HG03469 (cell line): ENCODE data around the gene SND1.
A peak's percentile ranks its signal among the peaks of the same experiment; 100 is the strongest.
"Not testable (repeated sequence)": the region's sequence is repeated elsewhere in the genome, so short reads cannot be mapped to it uniquely, and the experiment has no call there.

Source experiments
- ATAC-seq: cut with Tn5 transposase; IDR thresholded peaks from one replicate; pipeline ENCODE4 v1.9.1; 2021; ENCODE audit warnings: mild to moderate bottlenecking, moderate library complexity, moderate number of reproducible peaks; ENCODE audit not compliant: unreplicated experiment

Gene SND1

DNA sequence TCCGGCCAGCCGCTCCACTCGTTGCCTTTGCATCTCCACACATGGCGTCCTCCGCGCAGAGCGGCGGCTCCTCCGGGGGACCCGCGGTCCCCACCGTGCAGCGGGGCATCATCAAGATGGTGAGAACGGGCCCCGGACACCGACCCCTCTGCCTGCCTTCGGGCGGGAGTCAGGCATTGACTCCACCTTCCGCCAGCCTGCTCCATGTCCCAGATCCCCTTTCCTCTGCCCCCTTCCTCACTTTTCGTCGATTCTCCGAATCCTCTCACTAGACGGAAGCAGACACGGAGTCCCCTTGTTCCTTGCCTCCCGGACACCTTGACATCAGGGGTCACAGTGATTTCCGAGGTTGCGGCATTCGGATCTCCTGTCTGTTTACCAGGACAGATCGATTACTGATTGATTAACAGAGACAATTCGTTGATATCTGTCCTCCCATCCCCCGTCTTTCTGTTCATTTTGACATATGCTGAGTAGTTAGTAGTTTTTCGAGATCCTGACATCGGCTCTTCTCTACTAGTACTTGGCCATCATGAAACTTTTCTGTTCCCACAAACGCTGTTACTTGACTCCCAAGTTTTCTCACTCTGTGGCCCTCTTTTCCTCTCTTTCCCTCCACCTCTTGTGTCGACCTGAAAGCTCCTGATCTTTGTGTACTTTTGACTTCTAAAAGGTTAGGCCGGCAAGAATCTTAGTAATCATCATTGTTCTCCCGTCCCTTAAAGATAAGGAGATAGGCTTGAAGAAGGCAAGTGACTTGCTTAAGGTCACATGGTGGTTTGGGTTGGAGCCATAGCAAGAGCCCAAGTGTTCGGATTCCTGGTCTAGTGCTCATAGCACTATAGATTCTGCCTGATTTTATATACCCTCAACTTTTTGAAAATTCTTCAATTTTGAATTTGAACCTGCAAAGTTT, 597 bp downstream of the SND1 start:
- peak; percentile 0 for ATAC-seq

DNA sequence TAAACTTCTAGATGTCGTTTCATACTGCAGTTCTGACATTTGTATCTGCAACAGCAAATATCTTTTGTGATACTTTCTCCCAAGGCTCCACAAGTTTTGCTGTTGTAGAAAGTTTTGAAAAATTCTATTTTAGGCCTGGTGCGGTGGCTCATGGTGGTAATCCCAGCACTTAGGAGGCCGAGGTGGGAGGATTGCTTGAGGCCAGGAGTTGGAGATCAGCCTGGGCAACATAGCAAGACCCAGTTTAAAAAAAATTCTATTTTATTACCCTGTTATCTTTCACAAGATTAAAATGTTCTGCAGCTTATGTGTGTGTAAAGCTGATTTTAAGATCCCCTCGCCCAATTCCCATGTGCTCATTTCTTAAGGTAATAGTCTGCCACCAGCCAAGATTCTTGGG, 1.4 kb downstream of the SND1 start:
- ATAC-seq: no peak

DNA sequence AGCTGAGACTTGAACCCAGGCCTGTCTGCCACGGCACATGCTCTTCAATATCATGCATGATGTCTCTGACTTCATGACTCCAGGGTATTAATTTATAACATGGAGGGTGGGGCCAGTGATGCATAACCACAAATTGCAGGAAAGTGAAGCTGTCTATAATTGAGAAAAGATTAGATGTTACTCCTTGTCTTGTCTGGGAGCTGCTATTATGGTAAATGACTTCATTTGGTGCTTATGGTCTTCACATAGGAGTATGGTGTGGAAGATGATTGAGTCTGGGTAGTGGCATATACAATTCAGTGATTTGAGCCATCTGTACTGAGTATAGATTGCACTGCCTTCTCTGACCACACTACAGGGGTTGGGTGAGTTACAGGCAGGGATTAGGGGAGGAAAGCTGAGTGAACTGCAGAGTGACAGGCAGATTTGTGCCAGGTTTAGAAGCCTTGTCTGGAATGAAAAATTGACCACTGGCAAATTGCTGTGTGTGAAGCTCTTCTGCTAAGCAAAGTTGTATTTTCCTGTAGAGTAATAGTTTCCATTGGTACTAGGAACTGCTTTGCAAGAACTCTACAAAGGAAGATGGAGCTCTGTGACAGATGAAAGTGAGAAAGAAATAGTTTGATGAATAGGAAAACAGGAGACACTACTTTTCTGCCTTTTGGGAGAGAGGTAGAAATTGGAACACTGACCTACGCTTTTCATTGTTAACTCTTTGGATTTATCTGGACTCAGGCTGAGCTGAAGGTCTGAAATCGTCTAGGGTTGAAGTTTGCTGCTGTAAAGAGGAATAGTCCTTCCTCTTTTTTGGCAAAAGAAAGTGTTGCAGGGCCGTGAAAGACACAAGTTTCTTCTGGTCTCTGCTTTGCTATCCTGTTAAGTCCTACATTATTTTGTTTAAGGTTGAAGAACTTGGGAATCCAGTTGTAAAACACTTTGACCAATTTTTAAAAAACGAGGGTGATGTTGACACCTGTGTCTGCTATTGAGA, 2.7 kb downstream of the SND1 start:
- ATAC-seq: no peak

DNA sequence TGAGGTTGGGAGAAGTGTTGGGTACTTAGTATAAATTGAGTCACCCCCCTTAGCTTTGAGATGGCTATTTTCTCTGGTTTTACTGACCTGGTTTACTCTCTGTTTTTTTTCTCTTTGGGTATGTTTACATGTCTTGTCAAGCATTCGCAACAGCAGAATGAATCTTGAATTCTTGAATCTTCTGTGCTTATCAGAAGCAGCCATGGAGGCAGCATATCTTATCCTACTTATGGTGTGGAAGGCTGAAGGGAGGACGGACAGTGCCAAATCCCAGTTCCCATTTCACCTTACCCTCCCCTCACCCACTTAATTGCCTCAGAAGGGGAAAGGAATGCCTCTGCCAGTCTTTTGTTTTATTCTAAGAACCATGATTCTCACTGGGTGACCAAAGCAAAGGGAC, 3.7 kb downstream of the SND1 start:
- ATAC-seq: no peak

DNA sequence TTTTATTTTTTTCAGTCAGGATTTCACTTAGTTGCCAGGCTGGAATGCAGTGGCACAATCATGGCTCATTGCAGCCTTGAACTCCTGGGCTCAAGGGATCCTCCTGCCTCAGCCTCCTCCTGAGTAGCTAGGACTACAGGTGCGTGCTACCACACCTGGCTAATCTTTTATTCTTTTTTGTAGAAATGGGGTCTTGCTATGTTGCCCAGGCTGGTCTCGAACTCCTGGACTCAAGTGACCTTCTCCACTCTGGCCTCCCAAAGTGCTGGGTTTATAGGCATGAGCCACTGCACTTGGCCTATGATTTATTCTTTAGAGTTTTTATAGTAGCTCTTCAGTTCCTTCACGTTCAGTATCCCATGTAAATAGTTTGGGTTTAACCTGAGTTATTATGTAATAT, 5.5 kb downstream of the SND1 start:
- no peak for ATAC-seq

DNA sequence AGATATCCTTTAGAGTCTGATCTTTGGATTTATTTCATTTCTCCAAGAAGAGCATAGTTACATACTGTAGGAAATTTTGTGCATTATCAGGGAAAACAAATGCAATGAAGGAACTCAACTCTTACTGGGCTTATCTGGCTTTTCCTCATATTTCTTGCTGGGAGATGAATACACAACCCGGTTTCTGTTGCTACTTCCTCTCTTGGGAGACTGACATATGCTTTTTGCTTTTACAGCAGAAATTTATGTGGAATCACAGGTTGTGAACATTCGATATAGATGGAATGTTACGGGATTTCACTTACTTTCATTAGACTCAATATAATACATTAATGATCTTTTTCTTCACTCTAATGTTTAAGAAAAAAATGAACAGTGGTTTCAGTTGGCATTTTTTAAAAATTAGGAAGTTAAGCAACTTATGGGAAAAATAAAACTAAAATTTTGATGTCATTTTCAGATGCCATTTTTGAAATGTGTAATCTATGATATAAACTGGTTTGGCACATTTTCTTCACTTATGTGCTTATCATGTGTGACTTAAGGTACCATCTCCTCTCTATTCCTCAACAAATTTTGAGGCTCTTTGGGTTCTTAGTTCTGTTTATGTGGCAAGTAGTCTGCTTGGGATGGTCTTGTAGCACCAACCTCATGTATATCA, 7.1 kb downstream of the SND1 start:
- no peak for ATAC-seq

DNA sequence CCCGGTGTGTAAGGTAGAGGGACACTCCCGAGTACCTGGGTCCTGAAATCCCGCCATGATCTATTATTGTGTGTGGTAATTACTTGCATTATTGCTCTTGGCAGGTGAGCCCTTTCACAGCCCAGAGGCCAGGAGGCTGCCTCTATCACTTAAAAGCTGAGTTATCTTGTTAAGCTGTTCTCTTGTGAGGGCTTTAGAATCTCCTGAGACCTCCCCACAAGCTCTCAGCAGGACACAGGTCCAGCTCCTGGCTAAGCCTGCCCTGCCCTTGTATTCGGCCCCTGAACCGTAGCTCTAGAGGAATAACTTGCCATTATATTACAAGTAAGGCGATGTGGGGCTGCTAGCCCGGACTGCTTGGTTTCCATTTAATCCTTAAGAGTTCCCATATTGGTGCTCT, 13.9 kb downstream of the SND1 start:
- no peak for ATAC-seq

DNA sequence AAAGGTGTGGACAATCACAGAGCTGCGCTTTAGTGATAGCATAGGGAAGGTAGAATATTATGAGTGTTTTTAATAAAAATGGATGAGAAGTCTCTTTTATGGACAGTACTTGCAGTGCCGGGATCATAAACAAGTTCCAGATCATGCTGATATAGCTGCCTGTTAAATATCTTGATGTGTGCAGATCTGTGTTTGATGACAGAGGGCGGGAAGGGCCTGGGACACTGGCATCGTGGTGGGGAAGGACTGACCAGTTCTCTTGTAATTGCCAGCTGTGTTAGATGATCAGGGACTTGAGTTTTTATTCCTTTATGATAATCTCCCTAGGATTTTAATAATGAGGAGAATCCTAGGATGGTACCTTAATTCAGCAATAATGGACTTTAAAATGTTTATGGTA, 14.6 kb downstream of the SND1 start:
- ATAC-seq: no peak

DNA sequence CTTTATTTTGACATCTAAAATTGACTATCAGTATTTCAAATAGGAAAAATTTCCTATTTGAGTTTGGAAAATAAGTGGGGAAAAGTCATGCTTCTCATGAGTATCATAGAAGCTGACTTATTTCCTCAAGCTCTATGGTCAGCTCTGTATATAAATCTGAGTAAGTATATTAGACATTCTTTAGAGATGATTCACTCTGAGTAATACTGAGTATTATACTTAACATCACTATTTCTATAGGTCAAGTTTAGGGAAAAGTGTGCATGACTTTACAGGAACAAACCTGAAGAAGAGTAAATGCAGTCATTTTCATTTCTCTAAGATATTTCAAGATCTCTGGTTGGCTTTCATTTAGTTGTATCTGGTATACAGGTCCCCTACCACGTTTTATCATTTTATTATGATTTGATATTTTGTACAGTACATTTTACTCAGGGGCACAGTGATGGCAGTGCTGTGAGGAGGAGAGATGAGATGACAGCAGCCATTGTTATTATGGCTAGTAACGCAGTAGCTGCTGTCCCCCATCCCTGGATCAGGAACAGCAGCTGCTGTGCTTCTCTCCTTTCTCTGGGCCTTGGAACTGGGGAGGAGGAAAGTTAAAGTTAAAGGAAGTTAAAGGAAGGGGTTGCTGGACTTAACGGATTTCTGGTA, 15.2 kb downstream of the SND1 start:
- no peak for ATAC-seq

DNA sequence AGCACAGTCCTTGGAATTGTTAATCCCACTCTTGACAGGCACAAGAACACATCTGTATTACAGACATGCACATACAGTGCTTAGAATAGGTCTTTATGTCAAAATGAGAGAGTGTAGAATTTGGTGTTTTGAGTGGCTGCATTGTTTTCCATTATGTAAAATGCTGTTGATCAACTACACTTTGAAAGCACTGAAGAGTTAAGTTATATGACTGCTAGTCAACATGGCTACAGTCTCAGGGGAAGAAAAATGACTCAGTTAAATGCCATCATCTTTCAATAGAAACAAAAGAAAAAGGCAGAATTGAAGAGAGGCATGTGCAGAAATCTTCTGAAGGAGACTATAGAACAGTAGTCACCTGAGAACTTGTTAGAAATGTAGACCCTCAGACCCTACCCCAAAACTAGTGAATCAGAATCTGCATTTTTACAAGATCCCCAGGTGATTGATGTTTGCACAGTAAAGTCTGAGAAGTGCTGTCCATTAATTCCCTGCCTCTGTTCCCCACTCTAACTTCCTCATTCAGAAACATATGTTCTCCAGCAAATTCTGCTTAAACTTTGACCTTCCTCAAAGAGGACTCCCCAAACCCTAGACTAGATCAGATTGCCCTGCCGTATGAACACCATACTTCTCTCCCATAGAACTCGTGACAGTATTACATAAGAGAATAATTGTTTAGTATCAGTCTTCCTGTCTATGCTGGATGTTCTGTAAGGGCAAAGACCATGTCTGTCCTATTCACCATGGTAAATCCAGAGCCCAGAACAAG, 16.0 kb downstream of the SND1 start:
- ATAC-seq: no peak

DNA sequence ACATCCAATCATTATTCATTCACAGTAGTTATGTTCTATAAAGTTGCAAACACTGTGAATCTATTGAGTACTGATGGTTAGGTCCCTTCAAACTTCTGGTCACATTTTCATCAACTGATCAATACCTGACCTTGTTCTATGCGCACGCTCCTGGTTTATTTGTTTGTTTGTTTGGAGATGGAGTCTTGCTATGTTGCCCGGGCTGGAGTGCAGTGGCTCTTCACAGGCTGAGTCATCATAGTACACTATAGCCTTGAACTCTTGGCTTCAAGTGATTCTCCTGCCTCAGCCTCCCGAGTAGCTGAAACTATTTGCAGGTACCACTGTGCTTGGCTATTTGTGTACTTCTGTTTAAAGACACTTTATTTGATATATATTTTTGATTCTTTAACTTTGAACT, 19.3 kb downstream of the SND1 start:
- ATAC-seq: no peak

DNA sequence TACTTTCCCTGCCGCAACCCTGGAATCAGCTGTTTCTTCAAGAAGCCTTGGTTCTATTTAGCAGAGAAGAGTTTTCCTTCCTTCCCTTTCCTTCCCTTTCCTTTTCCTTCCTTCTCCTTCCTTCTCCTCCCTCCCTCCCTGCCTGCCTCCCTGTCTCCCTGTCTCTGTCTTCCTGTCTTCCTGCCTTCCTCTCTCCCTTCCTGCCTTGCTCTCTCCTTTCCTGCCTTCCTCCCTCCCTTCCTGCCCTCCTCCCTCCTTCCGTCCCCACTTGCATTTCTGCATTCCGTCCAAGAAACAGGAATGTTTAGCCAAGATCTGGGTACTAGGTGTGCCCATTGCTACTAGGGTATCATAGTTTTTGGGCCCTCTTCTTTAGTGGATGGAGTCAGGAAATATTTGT, 21.9 kb downstream of the SND1 start:
- no peak for ATAC-seq

DNA sequence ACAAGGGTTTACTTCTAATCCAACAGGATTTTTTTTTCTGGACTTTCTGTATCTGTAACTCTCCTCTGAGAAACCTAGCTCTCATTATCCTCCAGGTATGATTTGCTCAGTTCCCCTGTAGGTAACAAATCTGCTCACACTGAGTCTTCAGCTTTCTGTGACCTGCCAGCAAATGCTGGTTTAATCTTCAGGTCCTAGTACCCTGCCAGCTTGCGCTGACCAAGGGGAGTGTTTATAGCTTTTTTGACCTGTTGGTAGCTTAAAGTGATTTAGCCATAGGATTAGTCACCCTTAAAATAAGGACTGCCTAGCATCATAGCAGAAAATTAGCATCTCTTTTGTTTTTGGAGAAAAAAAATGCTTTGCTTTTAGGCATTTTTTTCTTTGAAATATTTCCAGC, 22.4 kb downstream of the SND1 start:
- ATAC-seq: no peak

DNA sequence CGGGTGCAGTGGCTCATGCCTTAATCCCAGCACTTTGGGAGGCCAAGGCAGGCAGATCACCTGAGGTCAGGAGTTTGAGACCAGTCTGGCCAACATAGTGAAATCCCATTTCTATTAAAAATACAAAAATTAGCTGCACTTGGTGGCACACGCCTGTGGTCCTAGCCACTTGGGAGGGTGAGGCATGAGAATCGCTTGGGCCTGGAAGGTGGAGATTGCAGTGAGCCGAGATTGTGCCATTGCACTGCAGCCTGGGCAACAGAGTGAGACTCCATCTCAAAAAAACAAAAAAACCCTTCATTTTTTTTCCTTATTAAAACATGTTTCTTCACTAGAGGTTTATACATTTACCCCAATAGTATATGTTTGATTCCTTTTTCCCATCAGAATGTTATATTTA, 22.9 kb downstream of the SND1 start:
- ATAC-seq: not testable (repeated sequence)

DNA sequence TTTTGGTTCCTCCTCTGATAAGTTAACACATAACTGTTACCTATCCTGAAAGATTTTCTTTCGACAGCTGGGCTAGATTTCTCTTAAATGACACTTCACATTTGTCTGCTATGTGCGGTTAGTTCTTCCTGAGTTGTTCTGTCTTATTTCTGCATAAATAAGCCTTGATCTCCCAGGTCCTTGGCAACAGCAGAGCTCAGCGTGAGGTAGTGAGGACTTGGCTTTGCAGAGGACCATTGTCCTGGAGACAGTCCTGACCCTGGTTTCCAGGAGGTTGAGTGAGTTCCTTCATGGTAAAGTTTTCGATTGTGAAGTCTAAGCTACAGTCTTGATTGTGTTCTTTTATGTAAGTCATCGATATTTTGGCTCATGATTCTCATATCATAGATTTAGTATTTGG, 23.7 kb downstream of the SND1 start:
- ATAC-seq: no peak

DNA sequence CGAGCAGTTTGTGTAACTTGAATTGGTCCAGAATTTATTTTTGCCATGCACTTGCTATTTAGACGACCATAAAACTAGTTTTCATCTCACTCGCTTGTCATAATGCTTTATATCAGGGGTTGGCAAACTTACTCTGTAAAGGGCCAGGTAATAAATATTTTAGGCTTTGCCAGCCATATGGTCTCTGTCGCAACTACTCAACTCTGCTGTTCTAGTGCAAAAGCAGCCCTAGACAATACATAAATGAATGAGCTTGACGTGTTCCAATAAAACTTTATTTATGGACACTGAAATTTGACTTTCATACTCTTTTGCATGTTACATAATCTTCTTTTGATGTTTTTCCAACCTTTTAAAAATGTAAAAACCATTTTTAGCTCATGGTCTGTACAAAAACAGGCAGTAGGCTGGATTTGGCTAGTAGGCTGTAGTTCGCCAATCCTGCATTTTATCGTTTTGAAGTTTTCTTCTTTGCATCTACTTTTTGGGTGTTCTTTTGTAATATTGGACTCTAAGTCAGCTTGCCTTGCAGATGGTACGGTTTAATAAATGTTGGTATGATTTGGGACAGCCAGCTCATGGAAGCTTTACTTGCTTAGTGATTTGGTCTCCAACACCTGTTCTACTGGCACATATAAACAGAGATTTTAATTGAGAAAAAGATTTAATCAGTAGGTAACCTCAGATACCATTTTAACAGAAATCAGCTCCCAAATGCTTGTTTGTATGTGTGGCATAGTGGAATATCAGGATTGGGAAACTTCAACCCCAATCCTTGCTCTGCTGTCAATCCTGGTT, 25.6 kb downstream of the SND1 start:
- ATAC-seq: no peak

DNA sequence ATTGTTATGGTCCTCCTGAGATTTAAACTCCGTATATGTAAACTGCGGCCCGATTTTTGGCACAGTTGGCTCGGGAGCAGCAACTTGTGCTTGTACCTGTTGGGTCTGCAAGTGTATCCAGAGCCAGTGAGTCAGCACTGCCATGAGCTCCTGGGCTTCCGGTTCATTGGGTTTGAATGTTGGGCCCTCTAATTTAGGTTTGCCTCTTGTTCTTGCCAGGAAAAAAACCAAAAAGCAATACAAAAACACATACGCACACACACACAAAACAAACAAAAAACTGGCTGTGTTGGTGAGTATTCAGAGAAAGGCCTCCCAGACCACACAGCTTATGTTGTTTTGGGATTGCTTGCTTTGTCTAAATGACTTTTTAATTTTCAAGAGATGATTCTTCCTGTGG, 26.3 kb downstream of the SND1 start:
- no peak for ATAC-seq

DNA sequence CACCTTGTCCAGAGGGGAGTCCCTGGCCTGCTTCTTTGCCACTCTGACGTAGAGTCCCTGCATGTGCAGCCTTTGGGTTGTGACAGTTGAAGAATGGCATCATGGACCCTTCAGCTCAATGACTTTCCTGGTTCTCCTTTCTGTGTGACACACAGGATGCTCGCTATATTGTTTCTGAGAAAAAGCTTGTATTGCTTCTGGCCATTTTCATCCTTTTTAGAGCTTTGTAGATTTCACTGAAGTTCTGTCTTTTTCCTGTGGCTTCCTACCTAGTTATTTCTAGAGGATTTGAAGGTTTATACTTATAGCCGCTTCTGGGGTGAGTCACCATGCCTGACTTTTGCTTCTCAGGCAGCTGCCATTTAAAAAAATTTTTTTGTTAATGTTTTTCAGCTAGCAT, 27.0 kb downstream of the SND1 start:
- peak; percentile 55 for ATAC-seq

DNA sequence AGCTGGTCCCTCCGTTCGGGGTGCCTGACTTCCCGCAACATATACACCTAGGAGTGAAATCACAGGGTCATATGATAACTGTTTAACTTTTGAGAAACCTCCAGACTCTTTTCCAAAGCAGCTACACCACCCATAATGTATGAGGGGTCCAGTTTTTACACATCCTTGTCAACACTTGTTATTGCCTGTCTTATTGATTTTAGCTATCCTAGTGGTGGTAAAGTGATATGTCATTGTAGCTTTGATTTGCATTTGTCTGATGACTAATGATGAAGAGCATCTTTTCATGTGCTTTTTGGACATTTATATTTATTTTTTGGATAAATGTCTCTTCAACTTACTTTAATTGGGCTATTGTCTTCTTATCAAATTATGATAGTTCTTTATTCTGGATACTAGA, 29.0 kb downstream of the SND1 start:
- ATAC-seq: no peak
